SU-DHL-6 (cell line): Measurements from ENCODE around the gene CHP2.
A peak's percentile ranks its signal among the peaks of the same experiment; 100 is the strongest.

ENCODE experiments used
- H2AFZ ChIP-seq: fragments of 200-600 bp; sonication (generic); 2 replicates; pipeline ENCODE4 v1.6.1; 2014; ENCODE audit warnings: low read depth, mild to moderate bottlenecking, moderate library complexity, mixed read lengths, antibody characterized with exemption, low read length; ENCODE audit not compliant: severe bottlenecking
- H3F3A ChIP-seq: fragments of 200-600 bp; shearing (Covaris generic); 2 replicates; pipeline ENCODE4 v1.6.0; 2016; ENCODE audit warnings: antibody characterized with exemption, mild to moderate bottlenecking; ENCODE audit not compliant: insufficient read depth
- H3K27ac ChIP-seq: fragments of 200-600 bp; sonication (generic); 2 replicates; pipeline ENCODE4 v1.5.1; 2016; ENCODE audit warnings: low read depth, mild to moderate bottlenecking, low read length, moderate library complexity, mixed read lengths
- H3K27me3 ChIP-seq: fragments of 200-600 bp; sonication (generic), shearing (Covaris generic); 2 replicates; pipeline ENCODE4 v1.6.0; 2014; ENCODE audit warnings: mild to moderate bottlenecking, low read length
- H3K36me3 ChIP-seq: fragments of 200-600 bp; sonication (generic); 2 replicates; pipeline ENCODE4 v1.6.1; 2014; ENCODE audit warnings: mild to moderate bottlenecking, low read length, mixed read lengths
- H3K4me2 ChIP-seq: fragments of 300-600, 200-600 bp; shearing (Covaris generic), sonication (generic); 2 replicates; pipeline ENCODE4 v1.6.0; 2014; ENCODE audit warnings: low read length, low read depth, mild to moderate bottlenecking; ENCODE audit not compliant: poor library complexity, severe bottlenecking
- H3K4me3 ChIP-seq: fragments of 200-600 bp; sonication (generic); 2 replicates; pipeline ENCODE4 v1.5.1; 2014; ENCODE audit warnings: antibody characterized with exemption, low read length, mild to moderate bottlenecking, mixed read lengths; ENCODE audit not compliant: insufficient read depth, poor library complexity, severe bottlenecking
- H3K79me2 ChIP-seq: fragments of 200-600 bp; sonication (generic); 2 replicates; pipeline ENCODE4 v1.6.1; 2014; ENCODE audit warnings: mild to moderate bottlenecking, low read length, moderate library complexity; ENCODE audit not compliant: insufficient read depth
- H3K9ac ChIP-seq: fragments of 200-600 bp; sonication (generic); 2 replicates; pipeline ENCODE4 v1.7.0; 2014; ENCODE audit warnings: mild to moderate bottlenecking, low read length
- H3K9me2 ChIP-seq: fragments of 200-600 bp; sonication (generic); replicated peaks from 2 replicates; pipeline ENCODE4 v1.6.1; 2014; ENCODE audit warnings: low read length; ENCODE audit not compliant: insufficient read depth
- H3K9me3 ChIP-seq: fragments of 200-600 bp; sonication (generic); 2 replicates; pipeline ENCODE4 v1.6.1; 2014; ENCODE audit warnings: low read length, mixed read lengths; ENCODE audit not compliant: insufficient read depth
- H4K20me1 ChIP-seq: fragments of 200-600 bp; sonication (generic); 2 replicates; pipeline ENCODE4 v1.6.1; 2014; ENCODE audit warnings: low read depth, mild to moderate bottlenecking, antibody characterized with exemption, low read length, moderate library complexity, mixed read lengths
- CTCF ChIP-seq: fragments of 200-600 bp; sonication (generic); IDR thresholded peaks from one replicate; pipeline ENCODE4 v1.5.1; 2017; ENCODE audit warnings: antibody characterized with exemption, mild to moderate bottlenecking, low read length, moderate library complexity; ENCODE audit not compliant: insufficient read depth, poor library complexity, severe bottlenecking
- EZH2phosphoT487 ChIP-seq: fragments of 200-600 bp; sonication (generic), shearing (Covaris generic); conservative IDR thresholded peaks from 2 replicates; pipeline ENCODE4 v1.6.1; 2018; ENCODE audit warnings: mild to moderate bottlenecking, antibody characterized with exemption, low read length, moderate library complexity, mixed read lengths

The CHP2 gene

GRCh38 chr16:23802776-23803175, 48.0 kb downstream of the CHP2 start:
- Histone ChIP-seq H3K9ac (no peak overlapping the region), H3K4me2 (no peak overlapping the region), H3K36me3 (no peaks in the 10 kb centered on the region), H3F3A (no peaks in the 10 kb centered on the region), H3K9me2 (no peaks in the 10 kb centered on the region), H3K4me3 (no peak overlapping the region), H3K27me3 (no peaks in the 10 kb centered on the region), H4K20me1 (no peaks in the 10 kb centered on the region), H3K27ac (no peak overlapping the region), H3K79me2 (no peaks in the 10 kb centered on the region), H2AFZ (no peak overlapping the region), H3K9me3 (no peaks in the 10 kb centered on the region)
- TF ChIP-seq CTCF (no peak), EZH2phosphoT487 (no peak)

GRCh38 chr16:23803591-23804123, 48.8 kb downstream of the CHP2 start:
- no peaks in the 10 kb centered on the region for H3F3A ChIP-seq
- H3K4me2 ChIP-seq: no peak overlapping the region
- H3K9me3 ChIP-seq: no peaks in the 10 kb centered on the region
- H3K27me3 ChIP-seq: no peaks in the 10 kb centered on the region
- no peaks in the 10 kb centered on the region for H4K20me1 ChIP-seq
- H3K9ac ChIP-seq: no peak overlapping the region
- no peaks in the 10 kb centered on the region for H3K79me2 ChIP-seq
- no peaks in the 10 kb centered on the region for H3K36me3 ChIP-seq
- H2AFZ ChIP-seq: no peak overlapping the region
- no peak overlapping the region for H3K4me3 ChIP-seq
- no peaks in the 10 kb centered on the region for H3K9me2 ChIP-seq
- no peak overlapping the region for H3K27ac ChIP-seq
- TF ChIP-seq CTCF (peak; percentile 61), EZH2phosphoT487 (no peak)

GRCh38 chr16:23807028-23807427, 52.2 kb downstream of the CHP2 start:
- no peak overlapping the region for H3K4me3 ChIP-seq
- no peaks in the 10 kb centered on the region for H3K9me2 ChIP-seq
- no peaks in the 10 kb centered on the region for H3K36me3 ChIP-seq
- H4K20me1 ChIP-seq: no peaks in the 10 kb centered on the region
- no peak overlapping the region for H2AFZ ChIP-seq
- TF ChIP-seq CTCF (no peak), EZH2phosphoT487 (no peak)
- no peak overlapping the region for H3K4me2 ChIP-seq
- no peaks in the 10 kb centered on the region for H3K79me2 ChIP-seq
- H3K9ac ChIP-seq: no peak overlapping the region
- no peaks in the 10 kb centered on the region for H3F3A ChIP-seq
- no peaks in the 10 kb centered on the region for H3K27me3 ChIP-seq
- H3K27ac ChIP-seq: no peak overlapping the region
- H3K9me3 ChIP-seq: no peaks in the 10 kb centered on the region
